ENCODE data around the gene CCR4. TPM values are rescaled to one million over a fixed set of nuclear protein-coding genes. Genes with fewer than 3 reads are reported as not detected.

CCR4 gene
- total RNA-seq, 1 donor: 52.9 TPM

Other genes with a start within 250 kb of the CCR4 start
- 0.10 TPM for gene TRIM71, start 133.6 kb upstream of the CCR4 start, total RNA-seq
- 29.2 TPM for gene GLB1, start 145.5 kb downstream of the CCR4 start, total RNA-seq
- gene TMPPE, start 145.5 kb downstream of the CCR4 start, total RNA-seq: 6.3 TPM
- 102 TPM for gene CRTAP, start 162.4 kb downstream of the CCR4 start, total RNA-seq

Measured in mononuclear cell (primary cell).